Sigmoid colon (tissue), 7 donors: Measurements from ENCODE around the gene PRLH. TPM values are rescaled to one million over a fixed set of nuclear protein-coding genes. Genes with fewer than 3 reads are reported as not detected.
A peak's percentile ranks its signal among the peaks of the same experiment; 100 is the strongest.

Experiments used
- DNase-seq: peaks from one replicate; pipeline ENCODE4 v3.0.0-alpha.2; 2019
- H3K27ac ChIP-seq, 4 donors: fragments of 200-600 bp; sonication (generic); one replicate each; pipeline ENCODE4 v1.5.1; 2016 to 2019; ENCODE audit warnings: mild to moderate bottlenecking in 1 of 4
- H3K27me3 ChIP-seq, 3 donors: fragments of 200-600 bp; sonication (generic); one replicate each; pipeline ENCODE4 v1.5.1; 2019; ENCODE audit warnings: mild to moderate bottlenecking in 1 of 3
- H3K36me3 ChIP-seq, 4 donors: fragments of 200-600 bp; sonication (generic); one replicate each; pipeline ENCODE4 v1.5.1; 2016 to 2019
- H3K4me1 ChIP-seq, 4 donors: fragments of 200-600 bp; sonication (generic); one replicate each; pipeline ENCODE4 v1.5.1; 2017 to 2019
- H3K4me3 ChIP-seq, 4 donors: fragments of 200-600 bp; sonication (generic); one replicate each; pipeline ENCODE4 v1.5.1; 2017 to 2019; ENCODE audit warnings: mild to moderate bottlenecking in 2 of 4, moderate library complexity in 1 of 4
- H3K9me3 ChIP-seq, 4 donors: fragments of 200-600 bp in 3 of 4; sonication (generic) in 3 of 4; one replicate each; pipeline versions ENCODE4 v1.5.1 to v1.6.1; 2013 to 2019
- EP300 ChIP-seq, 4 donors: sonication (generic); formaldehyde crosslinking; IDR thresholded peaks; one replicate each; pipeline ENCODE4 v1.6.1; 2017; ENCODE audit warnings: antibody characterized with exemption in 4 of 4
- POLR2A ChIP-seq, 2 donors: fragments of 450-650 bp; IDR thresholded peaks; one replicate each; pipeline ENCODE4 v1.6.1; 2016; ENCODE audit warnings: antibody characterized with exemption in 2 of 2, mild to moderate bottlenecking in 2 of 2, moderate library complexity in 2 of 2
- POLR2AphosphoS5 ChIP-seq, 4 donors: sonication (generic); formaldehyde crosslinking; IDR thresholded peaks; one replicate each; pipeline ENCODE4 v1.6.1; 2017; ENCODE audit warnings: antibody characterized with exemption in 4 of 4
- whole genome bisulfite sequencing, 2 donors: extraction: QIAGEN DNeasy Blood & Tissue Kit; methylation state at CpG; one replicate each; pipeline ENCODE4 v1.1.7; 2013; 5-methylcytosine and 5-hydroxymethylcytosine counted together
- intact Hi-C: fragments of 100-400 bp; cut with DNase I; formaldehyde crosslinking; loops from one replicate; pipeline ENCODE4 v1.15.1; 2023
- polyA plus RNA-seq, 3 donors: library from polyadenylated mRNA; stranded (reverse); fragments of 200-250 nt; gene quantifications; one replicate each; pipeline ENCODE4 v1.2.3, GENCODE V29; 2013
- total RNA-seq, 4 donors: library from RNA; depleted of rRNA; stranded (reverse); fragments of >200 nt; gene quantifications; one replicate each; pipeline ENCODE4 v1.1.0, GENCODE V29; 2016
- TF ChIP-seq, protein P1 (sequence below), 4 experiments: fragments of 450-650 bp in 3 of 4; fragments of 200-600 bp in 1 of 4; IDR thresholded peaks; one replicate each; pipeline ENCODE4 v1.5.1; 2016 to 2019; ENCODE audit warnings: antibody characterized with exemption in 4 of 4, mild to moderate bottlenecking in 3 of 4, moderate library complexity in 2 of 4
- donor health status: healthy with polysubstance abuse.
- donor health status: Bipolar disorder and iron deficiency.
- donor health status: healthy.

PRLH gene
- total and polyA plus RNA-seq, 7 donors, result not detected

DNA sequence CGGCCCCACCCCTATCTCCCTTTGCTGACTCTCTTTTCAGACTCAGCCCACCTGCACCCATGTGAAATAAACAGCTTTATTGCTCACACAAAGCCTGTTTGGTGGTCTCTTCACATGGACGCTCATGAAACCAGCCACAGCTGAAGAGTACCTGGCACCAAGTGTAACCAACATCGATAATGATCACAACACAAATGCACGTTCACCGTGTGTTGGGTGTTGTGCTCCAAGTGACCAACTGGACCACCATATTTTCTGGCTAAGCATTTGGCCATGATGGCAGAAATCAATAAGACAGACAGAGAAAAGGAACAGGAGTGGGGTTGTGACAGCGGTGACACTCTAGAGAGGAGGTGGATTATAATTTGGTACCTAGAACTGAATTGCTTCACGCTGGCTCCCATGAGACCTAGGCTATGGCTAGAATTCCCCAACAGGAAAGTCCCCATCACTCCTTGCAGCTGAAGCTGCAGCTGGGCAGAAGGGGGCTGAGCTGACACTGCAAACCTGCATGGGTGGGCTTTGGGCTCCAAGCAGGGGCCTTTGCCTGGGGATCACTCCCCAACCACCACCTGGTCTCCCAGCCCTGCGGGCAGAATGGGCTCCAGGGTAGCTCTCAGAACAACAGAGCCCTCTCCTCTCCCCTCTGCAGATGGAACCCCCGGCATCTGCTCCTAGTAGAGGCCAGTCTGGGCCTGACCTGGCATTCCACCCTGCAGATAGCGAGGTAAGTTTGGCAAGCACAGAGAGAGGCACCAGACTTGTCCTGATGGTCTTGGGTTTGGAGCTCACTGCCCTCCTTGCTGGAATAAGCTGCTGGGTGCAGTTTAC is 46.4 kb downstream of the PRLH start:
- Histone ChIP-seq H3K4me1 (peaks cover 0 to 41% (median 34%) of the 10 kb centered on the region in 4 donors), H3K4me3 (no peak overlapping the region), H3K36me3 (no peaks in the 10 kb centered on the region), H3K27me3 (no peaks in the 10 kb centered on the region), H3K27ac (no peak overlapping the region), H3K9me3 (no peaks in the 10 kb centered on the region)
- TF ChIP-seq EP300 (IDR thresholded peaks at IDR 0.05), result no peak
- no peak for TF ChIP-seq POLR2A (IDR thresholded peaks at IDR 0.05)
- no peak for TF ChIP-seq POLR2AphosphoS5 (IDR thresholded peaks at IDR 0.05)
- TF ChIP-seq, protein P1, sequence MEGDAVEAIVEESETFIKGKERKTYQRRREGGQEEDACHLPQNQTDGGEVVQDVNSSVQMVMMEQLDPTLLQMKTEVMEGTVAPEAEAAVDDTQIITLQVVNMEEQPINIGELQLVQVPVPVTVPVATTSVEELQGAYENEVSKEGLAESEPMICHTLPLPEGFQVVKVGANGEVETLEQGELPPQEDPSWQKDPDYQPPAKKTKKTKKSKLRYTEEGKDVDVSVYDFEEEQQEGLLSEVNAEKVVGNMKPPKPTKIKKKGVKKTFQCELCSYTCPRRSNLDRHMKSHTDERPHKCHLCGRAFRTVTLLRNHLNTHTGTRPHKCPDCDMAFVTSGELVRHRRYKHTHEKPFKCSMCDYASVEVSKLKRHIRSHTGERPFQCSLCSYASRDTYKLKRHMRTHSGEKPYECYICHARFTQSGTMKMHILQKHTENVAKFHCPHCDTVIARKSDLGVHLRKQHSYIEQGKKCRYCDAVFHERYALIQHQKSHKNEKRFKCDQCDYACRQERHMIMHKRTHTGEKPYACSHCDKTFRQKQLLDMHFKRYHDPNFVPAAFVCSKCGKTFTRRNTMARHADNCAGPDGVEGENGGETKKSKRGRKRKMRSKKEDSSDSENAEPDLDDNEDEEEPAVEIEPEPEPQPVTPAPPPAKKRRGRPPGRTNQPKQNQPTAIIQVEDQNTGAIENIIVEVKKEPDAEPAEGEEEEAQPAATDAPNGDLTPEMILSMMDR (IDR thresholded peaks at IDR 0.05), result no peak
- intact Hi-C loops, result no loop called here
- WGBS, 2 donors, result 93 to 94% methylated on average over 10 of the region's 10 CpGs
- no peak for DNase-seq

DNA sequence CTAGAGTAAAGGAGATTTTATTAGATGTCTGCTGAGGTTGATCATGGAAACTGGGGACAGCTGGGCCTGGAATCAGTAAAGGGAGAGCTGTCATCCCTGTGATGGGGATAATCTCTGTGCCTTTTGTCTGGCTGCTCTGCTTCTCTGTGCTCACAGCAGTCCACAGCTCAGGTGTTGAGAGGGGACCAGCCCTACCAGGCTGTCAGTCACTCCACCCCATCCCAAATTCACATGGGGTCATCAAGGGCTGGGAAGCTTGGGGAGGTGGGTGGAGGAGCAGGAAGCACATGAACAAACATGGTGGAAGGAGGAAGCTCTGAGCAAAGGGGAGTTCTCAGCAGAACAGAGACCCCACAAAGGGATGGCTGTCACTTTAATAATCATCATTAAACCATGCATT is 47.3 kb downstream of the PRLH start:
- no peak overlapping the region for H3K27ac ChIP-seq
- no peaks in the 10 kb centered on the region for H3K27me3 ChIP-seq
- intact Hi-C loops, result no loop called here
- H3K4me3 ChIP-seq, result no peak overlapping the region
- no peak for DNase-seq
- H3K9me3 ChIP-seq, result no peaks in the 10 kb centered on the region
- no peaks in the 10 kb centered on the region for H3K36me3 ChIP-seq
- H3K4me1 ChIP-seq, result peaks cover 0 to 49% (median 39%) of the 10 kb centered on the region in 4 donors
- TF ChIP-seq POLR2A (IDR thresholded peaks at IDR 0.05) (no peak), POLR2AphosphoS5 (IDR thresholded peaks at IDR 0.05) (no peak), EP300 (IDR thresholded peaks at IDR 0.05) (no peak)
- TF ChIP-seq, protein P1 (IDR thresholded peaks at IDR 0.05), result no peak

DNA sequence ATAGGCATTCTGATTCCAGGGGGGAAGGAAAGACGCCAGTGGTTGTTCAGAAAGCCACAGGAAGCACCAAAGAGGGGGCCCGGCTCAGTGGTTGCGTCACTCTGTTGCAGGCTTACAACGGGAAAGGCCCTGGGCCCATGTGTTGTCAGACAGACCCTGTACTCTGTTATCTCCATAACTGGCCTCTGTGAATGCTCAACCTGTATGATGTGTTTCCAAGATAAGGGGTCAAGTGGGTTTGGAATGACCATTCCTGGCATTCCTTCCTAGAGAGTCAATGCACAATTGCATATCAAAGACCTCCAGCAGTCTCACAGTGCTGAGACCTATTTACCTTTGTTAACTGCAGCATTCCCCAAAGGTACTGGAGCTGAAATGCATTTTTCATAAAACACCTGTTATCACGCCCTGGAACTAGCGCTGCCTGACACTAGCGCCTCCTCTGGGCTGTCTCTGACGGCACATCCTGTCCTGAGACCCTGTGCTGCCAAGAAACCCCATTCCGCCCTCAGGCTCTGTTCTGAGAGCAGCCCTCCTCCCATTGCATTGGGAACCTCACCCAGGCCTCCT is 47.9 kb downstream of the PRLH start:
- H3K27me3 ChIP-seq, result no peaks in the 10 kb centered on the region
- peaks cover 0 to 54% (median 39%) of the 10 kb centered on the region in 4 donors for H3K4me1 ChIP-seq
- peak overlapping the region in 1 of 4 donors; percentile 87 for H3K27ac ChIP-seq
- H3K36me3 ChIP-seq, result no peaks in the 10 kb centered on the region
- 73 to 91% methylated on average over 9 of the region's 9 CpGs for WGBS, 2 donors
- intact Hi-C loops, result no loop called here
- H3K4me3 ChIP-seq, result no peak overlapping the region
- no peaks in the 10 kb centered on the region for H3K9me3 ChIP-seq
- DNase-seq, result no peak
- TF ChIP-seq POLR2A (IDR thresholded peaks at IDR 0.05) (no peak), POLR2AphosphoS5 (IDR thresholded peaks at IDR 0.05) (no peak)
- TF ChIP-seq, protein P1 (IDR thresholded peaks at IDR 0.05), result no peak

DNA sequence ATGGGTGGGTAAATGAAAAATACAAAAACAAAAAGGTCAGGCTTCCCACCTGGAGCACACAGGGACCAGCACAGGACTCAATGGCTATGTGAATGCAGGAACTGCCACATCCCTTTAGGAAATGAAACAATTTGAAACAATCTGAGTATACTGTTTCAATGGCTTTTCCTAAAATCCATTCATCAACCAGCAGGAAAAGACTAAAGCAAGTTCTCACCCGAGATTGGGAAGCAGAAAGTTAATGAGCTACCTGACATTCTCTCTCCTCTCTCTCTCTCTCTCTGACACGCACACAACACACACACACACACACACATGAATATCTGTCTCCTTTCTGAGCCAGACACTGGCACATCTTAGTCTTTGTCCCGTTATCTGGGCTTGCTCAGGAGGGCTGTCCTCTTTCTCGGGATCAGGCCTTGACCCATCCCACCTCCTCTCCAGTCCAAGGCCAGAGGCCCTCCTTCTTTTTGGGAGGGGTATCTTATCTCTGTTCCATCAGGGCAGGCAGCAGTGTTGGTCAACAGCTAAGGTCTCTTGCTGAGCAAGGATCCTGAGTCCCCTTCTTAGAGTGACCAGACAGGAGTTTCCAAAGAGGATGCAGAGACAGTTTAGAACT is 49.4 kb downstream of the PRLH start:
- WGBS, 2 donors, result 36 to 72% methylated on average over 4 of the region's 4 CpGs
- Histone ChIP-seq H3K36me3 (no peaks in the 10 kb centered on the region), H3K9me3 (no peaks in the 10 kb centered on the region), H3K27me3 (no peaks in the 10 kb centered on the region), H3K27ac (peak overlapping the region; percentile 75 to 92 (median 82)), H3K4me3 (no peak overlapping the region), H3K4me1 (peaks cover 0 to 55% (median 39%) of the 10 kb centered on the region in 4 donors)
- TF ChIP-seq POLR2A (IDR thresholded peaks at IDR 0.05) (no peak), EP300 (IDR thresholded peaks at IDR 0.05) (no peak), POLR2AphosphoS5 (IDR thresholded peaks at IDR 0.05) (no peak)
- TF ChIP-seq, protein P1 (IDR thresholded peaks at IDR 0.05), result no peak
- DNase-seq, result no peak
- intact Hi-C loops, result no loop called here
